Measurements from ENCODE around the gene RAD51AP1. TPM values are rescaled to one million over a fixed set of nuclear protein-coding genes. Genes with fewer than 3 reads are reported as not detected.

The RAD51AP1 gene
- polyA plus RNA-seq, 2 of the 4 experiments (the other 2 are of a cell fraction) = 30.6 to 56.7 TPM

DNA sequence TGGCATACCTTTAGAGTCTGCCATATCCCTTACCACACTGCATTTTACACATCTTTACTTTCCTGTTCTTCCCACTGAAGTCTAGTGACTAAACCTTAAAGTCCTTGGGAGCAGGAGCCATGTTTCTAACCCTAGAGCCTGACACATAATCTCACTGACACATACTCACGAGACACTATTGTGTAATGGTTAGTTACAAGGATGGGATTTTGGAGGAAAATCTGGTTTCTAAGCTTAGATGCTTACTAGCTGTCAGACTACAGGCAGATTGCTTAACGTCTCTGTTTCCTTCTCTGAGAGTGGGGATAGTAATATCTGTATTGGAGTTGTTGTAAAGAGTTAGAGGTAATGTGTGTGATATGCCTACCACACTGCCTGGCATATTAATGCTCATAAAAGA, 17.1 kb downstream of the RAD51AP1 start:
- no peak for FAIRE-seq
- DNase-seq (ENCODE audit: low read depth in 1 of 2, low spot score in 1 of 2) = no peak
- ChIA-PET POLR2A (no interaction called here), CTCF (interaction anchor here (1.0 kb wide), 1 partner anchor 201 kb away, joined by 3 read pairs; no protein-coding TSS in a partner anchor)
- Histone ChIP-seq H3K9me3 (no peaks in the 10 kb centered on the region), H3K27ac (no peak overlapping the region), H3K4me3 (no peak overlapping the region), H3K4me2 (no peak overlapping the region), H3K4me1 (no peaks in the 10 kb centered on the region)
- no peak for ATAC-seq
- TF ChIP-seq, protein P1, sequence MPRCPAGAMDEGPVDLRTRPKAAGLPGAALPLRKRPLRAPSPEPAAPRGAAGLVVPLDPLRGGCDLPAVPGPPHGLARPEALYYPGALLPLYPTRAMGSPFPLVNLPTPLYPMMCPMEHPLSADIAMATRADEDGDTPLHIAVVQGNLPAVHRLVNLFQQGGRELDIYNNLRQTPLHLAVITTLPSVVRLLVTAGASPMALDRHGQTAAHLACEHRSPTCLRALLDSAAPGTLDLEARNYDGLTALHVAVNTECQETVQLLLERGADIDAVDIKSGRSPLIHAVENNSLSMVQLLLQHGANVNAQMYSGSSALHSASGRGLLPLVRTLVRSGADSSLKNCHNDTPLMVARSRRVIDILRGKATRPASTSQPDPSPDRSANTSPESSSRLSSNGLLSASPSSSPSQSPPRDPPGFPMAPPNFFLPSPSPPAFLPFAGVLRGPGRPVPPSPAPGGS (IDR thresholded peaks at IDR 0.05) = no peak
- TF ChIP-seq CEBPB (IDR thresholded peaks at IDR 0.05) (no peak), EHF (CRISPR knock-in tag; IDR thresholded peaks at IDR 0.05) (no peak), HEYL (CRISPR knock-in tag; IDR thresholded peaks at IDR 0.05) (no peak), GATA3 (IDR thresholded peaks at IDR 0.05; ENCODE audit: borderline replicate concordance) (no peak), POLR2AphosphoS2 (conservative IDR thresholded peaks at IDR 0.05; ENCODE audit: low read length) (no peak), CBX2 (IDR thresholded peaks at IDR 0.05; ENCODE audit: borderline replicate concordance, low read depth) (no peak), POLR2A (IDR thresholded peaks at IDR 0.05; ENCODE audit: low read length) (no peak)
- TF ChIP-seq, protein P2, sequence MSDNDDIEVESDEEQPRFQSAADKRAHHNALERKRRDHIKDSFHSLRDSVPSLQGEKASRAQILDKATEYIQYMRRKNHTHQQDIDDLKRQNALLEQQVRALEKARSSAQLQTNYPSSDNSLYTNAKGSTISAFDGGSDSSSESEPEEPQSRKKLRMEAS (IDR thresholded peaks at IDR 0.05) = no peak
- 85% methylated on average over 2 of the region's 2 CpGs for WGBS (ENCODE audit: missing lambda C conversion rate)

DNA sequence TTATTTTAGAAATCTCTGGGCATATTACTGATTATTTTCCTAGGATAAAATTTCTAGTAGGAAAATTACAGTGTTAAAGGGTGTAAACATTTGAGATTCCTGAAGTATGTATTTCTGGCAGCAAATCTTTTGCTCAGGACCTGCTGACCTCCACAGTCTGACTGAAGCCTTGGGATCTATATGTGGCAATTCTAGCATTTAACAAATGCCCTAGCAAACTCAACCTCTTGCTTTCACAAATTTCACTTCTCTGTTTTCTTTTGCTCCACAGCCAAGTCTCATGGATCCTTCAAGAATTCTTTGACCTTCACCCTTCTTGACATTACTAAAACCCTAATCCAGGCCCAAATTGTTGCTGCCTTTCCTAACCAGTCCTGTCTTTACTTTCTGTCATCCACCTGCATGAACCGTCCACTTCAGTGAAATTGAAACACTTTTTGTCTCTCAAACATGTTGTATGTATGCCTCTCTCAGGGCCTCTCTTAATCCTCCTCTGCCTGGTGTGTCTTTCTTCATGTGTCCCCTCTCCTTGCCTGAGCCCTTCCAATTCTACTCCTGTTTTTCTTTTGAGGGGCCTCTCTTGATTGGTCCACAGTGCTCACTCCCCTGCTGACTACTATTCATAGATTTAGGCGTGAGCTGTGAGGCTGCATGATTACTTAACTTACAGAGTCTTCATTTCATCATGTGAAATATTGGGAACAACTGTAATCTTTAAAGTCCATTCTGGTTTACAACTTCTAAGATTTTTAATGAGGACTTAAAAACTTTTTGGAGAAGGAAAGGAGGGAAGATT, 18.2 kb downstream of the RAD51AP1 start:
- Histone ChIP-seq H3K27ac (no peak overlapping the region), H3K4me3 (no peak overlapping the region), H3K9me3 (no peaks in the 10 kb centered on the region), H3K4me1 (no peaks in the 10 kb centered on the region), H3K4me2 (no peak overlapping the region)
- CTCF ChIA-PET = no interaction called here
- TF ChIP-seq JUNB (IDR thresholded peaks at IDR 0.05) (no peak), RCOR1 (IDR thresholded peaks at IDR 0.05; ENCODE audit: low read depth, low read length) (no peak), FOSL2 (IDR thresholded peaks at IDR 0.05) (no peak), FOSL2 (CRISPR knock-in tag; IDR thresholded peaks at IDR 0.05) (no peak), KDM1A (IDR thresholded peaks at IDR 0.05; ENCODE audit: low read depth) (no peak), EP300 (IDR thresholded peaks at IDR 0.05) (no peak), ZSCAN20 (CRISPR knock-in tag; IDR thresholded peaks at IDR 0.05) (no peak), ZC3H11A (IDR thresholded peaks at IDR 0.05) (no peak), CHD2 (IDR thresholded peaks at IDR 0.05; ENCODE audit: low read length, partially characterized antibody) (no peak)
- DNase-seq (ENCODE audit: low read depth in 1 of 2, low spot score in 1 of 2) (no peak), FAIRE-seq (no peak), ATAC-seq (no peak)
- POLR2A ChIA-PET = no interaction called here
- 88% methylated on average over 2 of the region's 2 CpGs for WGBS (ENCODE audit: missing lambda C conversion rate)

DNA sequence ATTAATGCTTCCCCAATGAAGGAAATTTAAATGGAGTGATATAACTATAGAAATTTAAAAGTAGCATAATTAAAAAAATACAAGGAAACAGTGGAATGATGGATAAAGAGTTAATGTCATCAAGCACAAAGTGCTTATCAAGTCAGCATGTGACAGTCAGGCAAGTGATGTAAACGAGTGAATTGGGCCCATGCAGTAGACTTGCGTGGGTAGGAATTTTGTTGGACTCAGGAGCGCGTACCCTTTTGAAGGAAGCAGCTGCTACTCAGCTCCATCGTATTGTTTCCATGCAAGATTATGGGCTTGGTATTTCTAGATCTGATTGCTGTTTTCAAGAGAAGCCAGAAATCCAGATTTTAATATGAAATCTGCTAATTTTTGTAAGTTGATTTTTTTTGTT, 18.9 kb downstream of the RAD51AP1 start:
- Histone ChIP-seq H3K4me2 (no peak overlapping the region), H3K9me3 (no peaks in the 10 kb centered on the region), H3K4me1 (no peaks in the 10 kb centered on the region), H3K27ac (no peak overlapping the region), H3K4me3 (no peak overlapping the region)
- TF ChIP-seq EHMT2 (IDR thresholded peaks at IDR 0.05; ENCODE audit: low read depth) = no peak
- TF ChIP-seq MAFK (IDR thresholded peaks at IDR 0.05; ENCODE audit: partially characterized antibody) = no peak
- no peak for TF ChIP-seq HOXB5 (CRISPR knock-in tag; IDR thresholded peaks at IDR 0.05)
- no peak for TF ChIP-seq NPAS2 (CRISPR knock-in tag; IDR thresholded peaks at IDR 0.05; ENCODE audit: borderline replicate concordance)
- TF ChIP-seq, protein P2 (IDR thresholded peaks at IDR 0.05) = no peak
- TF ChIP-seq FOSB (CRISPR knock-in tag; IDR thresholded peaks at IDR 0.05) = no peak
- no peak for TF ChIP-seq CBX2 (IDR thresholded peaks at IDR 0.05; ENCODE audit: borderline replicate concordance, low read depth)
- ChIA-PET CTCF (no interaction called here), POLR2A (no interaction called here)
- 93% methylated on average over 5 of the region's 5 CpGs for WGBS (ENCODE audit: missing lambda C conversion rate)
- no peak for FAIRE-seq
- no peak for DNase-seq (ENCODE audit: low read depth in 1 of 2, low spot score in 1 of 2)
- no peak for ATAC-seq

Measured in A549 (cell line).